IPS-18c (cell line): ENCODE measurements around the gene SLC35F4.

Source experiments
- H3K4me3 ChIP-seq: 2 replicates; pipeline ENCODE4 v1.7.0; 2013; ENCODE audit warnings: low read depth, mild to moderate bottlenecking, low read length, moderate library complexity; ENCODE audit not compliant: insufficient read depth
- H3K9me3 ChIP-seq: one replicate; pipeline ENCODE4 v1.6.1; 2013; ENCODE audit warnings: mild to moderate bottlenecking, low read length, moderate library complexity; ENCODE audit not compliant: control insufficient read depth, insufficient read depth

SLC35F4 gene

GRCh38 chr14:57823015-57823660 is 42.8 kb downstream of the SLC35F4 start:
- H3K9me3 ChIP-seq = no peaks in the 10 kb centered on the region
- H3K4me3 ChIP-seq = no peak overlapping the region

GRCh38 chr14:57822081-57822480 is 43.8 kb downstream of the SLC35F4 start:
- Histone ChIP-seq H3K9me3 (no peaks in the 10 kb centered on the region), H3K4me3 (no peak overlapping the region)

DNA sequence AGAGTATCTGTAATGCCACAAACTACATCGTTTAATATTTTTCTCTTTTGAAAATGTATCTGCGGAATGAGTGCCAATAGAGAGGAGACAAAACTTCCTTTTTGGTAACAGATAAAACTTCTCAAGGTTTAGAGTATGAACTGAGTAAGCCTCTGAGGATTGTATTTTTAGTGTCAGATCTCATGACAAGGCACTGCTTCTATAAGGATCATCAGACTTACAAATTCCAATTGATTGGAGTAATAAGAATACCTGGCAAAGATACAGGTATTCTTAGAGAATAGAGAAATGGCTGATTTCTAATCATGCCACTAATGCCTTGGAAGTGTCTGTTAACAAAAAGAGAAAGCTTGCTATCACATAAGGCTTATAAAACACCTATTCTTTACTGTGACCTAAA is 45.3 kb downstream of the SLC35F4 start:
- no peak overlapping the region for H3K4me3 ChIP-seq
- no peaks in the 10 kb centered on the region for H3K9me3 ChIP-seq

DNA sequence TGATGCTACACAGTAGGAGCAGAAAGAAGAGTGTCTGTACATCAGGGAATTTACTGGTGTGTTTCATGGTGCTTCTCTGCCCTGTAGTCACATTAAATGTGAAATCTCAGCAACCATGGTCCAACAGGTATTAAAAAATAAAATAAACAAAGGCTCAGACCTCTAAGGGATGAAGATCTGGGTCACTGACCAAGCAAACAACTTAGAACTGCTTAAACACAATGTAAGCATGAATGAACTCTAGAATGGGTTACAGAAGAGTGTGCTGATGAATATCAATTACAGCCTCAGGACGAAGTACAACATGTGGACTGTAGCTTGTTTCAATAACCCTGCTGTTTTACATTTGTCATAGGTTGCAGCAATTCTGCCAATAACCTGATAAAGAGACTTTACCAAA is 47.4 kb downstream of the SLC35F4 start:
- Histone ChIP-seq H3K9me3 (no peaks in the 10 kb centered on the region), H3K4me3 (no peak overlapping the region)

GRCh38 chr14:57816568-57817284 is 49.2 kb downstream of the SLC35F4 start:
- Histone ChIP-seq H3K9me3 (no peaks in the 10 kb centered on the region), H3K4me3 (no peak overlapping the region)

GRCh38 chr14:57814726-57815125 is 51.2 kb downstream of the SLC35F4 start:
- Histone ChIP-seq H3K9me3 (no peaks in the 10 kb centered on the region), H3K4me3 (no peak overlapping the region)

DNA sequence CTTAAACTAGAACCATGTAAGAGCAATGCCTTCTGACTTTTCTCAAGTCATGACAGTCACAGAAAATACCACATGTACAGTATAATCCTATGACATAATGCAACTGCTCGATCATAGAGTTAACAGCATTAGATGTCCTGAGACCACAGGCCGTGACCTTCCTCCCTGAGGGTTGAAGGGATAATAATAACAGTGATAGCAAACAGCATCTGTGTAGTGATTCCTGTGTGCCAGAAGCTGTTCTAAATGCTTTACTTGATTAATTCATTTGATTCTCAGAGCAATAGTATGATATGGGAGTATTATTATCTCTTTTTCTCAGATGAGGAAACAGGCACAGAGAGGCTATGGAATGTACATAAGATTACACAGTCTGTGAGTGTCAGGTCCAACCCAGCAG is 53.2 kb downstream of the SLC35F4 start:
- H3K4me3 ChIP-seq = no peak overlapping the region
- H3K9me3 ChIP-seq = no peaks in the 10 kb centered on the region

- Histone ChIP-seq H3K4me3 (no peak overlapping the region), H3K9me3 (no peaks in the 10 kb centered on the region)
These were observed 53.8 kb downstream of the SLC35F4 start for GRCh38 chr14:57811998-57812546.

GRCh38 chr14:57809808-57810207 is 56.1 kb downstream of the SLC35F4 start:
- H3K4me3 ChIP-seq = no peak overlapping the region
- H3K9me3 ChIP-seq = no peaks in the 10 kb centered on the region

DNA sequence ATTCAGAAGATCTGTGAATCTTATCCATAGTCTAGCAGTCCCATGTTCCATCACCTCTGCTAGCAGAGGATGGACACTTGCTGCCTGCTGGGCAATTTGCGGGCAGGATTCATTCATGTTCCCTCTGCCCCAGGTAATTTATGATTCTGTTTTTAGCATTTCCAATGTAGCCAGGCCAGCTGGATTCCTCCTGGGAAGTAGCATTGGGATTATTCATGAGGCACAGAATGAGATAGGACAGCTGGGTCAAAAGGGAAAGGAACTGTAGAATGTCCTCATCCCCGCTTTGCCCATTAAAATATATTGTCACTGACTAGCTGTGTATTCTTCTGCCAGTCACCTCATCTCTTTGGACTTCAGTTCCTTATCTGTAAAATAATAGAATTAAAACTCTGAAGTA is 68.7 kb downstream of the SLC35F4 start:
- Histone ChIP-seq H3K4me3 (no peak overlapping the region), H3K9me3 (no peaks in the 10 kb centered on the region)

GRCh38 chr14:57796556-57796955 is 69.3 kb downstream of the SLC35F4 start:
- no peaks in the 10 kb centered on the region for H3K9me3 ChIP-seq
- H3K4me3 ChIP-seq = no peak overlapping the region

GRCh38 chr14:57785058-57785457 is 80.8 kb downstream of the SLC35F4 start:
- Histone ChIP-seq H3K9me3 (no peaks in the 10 kb centered on the region), H3K4me3 (no peak overlapping the region)

GRCh38 chr14:57771801-57772200 is 94.1 kb downstream of the SLC35F4 start:
- Histone ChIP-seq H3K9me3 (no peaks in the 10 kb centered on the region), H3K4me3 (no peak overlapping the region)

- H3K9me3 ChIP-seq = no peaks in the 10 kb centered on the region
- H3K4me3 ChIP-seq = no peak overlapping the region
These were observed 95.9 kb downstream of the SLC35F4 start for GRCh38 chr14:57769863-57770523.

DNA sequence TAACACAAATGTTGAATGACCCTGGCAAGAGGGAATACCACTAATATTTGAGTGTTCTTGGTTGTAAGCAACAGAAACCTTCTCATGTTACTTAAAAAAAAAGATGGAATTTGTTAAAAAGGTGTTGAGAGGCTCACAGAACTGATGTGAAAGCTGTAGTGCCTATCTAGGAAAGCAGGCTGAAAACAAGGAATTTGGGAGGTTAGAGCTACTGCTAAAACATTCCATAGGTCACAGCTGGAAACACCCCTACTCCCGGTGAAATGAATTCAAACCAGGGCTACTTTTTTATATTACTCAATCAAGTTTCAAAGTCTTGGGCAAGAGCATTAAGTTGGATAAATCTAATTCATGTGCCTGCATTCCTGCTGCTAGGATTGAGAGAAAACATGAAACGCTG is 104.1 kb downstream of the SLC35F4 start:
- H3K9me3 ChIP-seq = no peaks in the 10 kb centered on the region
- no peak overlapping the region for H3K4me3 ChIP-seq

DNA sequence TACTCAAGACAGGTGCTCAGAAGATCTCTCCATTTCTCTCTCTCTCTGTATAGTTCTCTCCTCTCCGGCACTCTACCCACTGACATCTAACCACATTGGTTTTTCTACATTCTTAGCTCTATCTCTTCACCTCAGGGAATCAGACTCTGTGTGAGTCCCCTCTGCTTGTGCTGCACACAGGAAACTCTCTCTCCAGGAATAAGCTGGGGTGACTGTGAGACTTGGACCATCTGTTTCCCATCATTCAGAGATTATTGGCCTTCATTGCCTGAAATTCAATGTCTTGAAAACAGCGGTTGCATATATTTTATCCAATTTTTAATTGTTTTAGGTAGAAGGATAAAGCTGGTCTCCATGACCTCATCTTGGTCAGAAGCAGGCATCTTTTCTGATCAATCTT is 105.0 kb downstream of the SLC35F4 start:
- Histone ChIP-seq H3K9me3 (no peaks in the 10 kb centered on the region), H3K4me3 (no peak overlapping the region)

DNA sequence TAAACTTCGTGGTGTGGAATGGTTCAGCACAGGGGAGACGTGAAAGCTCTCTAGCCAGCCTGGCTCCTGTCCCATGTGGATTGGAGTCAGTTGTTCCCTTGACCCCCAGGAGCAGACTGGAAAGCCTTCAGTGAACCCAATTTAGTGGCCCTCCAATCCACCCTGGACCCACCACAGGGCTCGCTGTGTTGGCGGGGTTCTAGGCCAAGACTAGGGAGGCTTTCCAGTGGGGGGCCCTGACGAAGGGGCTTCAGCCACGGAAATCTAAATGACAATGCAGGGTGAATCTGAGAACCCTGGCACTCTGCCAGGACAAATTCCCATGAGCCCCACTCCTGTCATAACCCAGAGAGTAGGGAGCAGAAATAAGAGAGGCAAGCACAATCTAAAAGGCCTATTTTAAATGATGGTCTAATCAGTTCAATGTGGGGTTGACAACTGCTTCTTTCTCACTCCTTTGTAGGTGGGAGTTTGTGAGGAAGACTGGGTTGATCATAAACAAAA is 110.8 kb downstream of the SLC35F4 start:
- H3K9me3 ChIP-seq = no peaks in the 10 kb centered on the region
- H3K4me3 ChIP-seq = no peak overlapping the region

DNA sequence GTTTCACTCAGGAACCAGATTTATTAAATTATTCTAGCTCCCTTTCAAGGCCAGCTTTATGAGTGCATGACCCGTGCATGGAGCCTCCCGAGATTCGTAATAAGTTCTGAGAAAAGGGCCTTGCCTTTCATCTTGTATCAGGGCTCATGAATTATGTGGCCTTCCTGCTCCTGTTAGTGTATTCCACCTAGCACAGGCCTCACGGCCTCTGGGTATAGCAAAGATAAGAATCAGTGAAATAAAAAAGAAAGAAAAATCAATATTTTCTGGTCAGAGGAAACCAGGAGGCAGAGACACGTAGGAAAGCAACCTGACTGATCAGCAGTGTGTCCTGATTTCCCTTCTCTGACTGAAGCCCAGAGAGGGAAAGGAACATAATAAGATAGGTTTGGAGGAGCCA is 111.4 kb downstream of the SLC35F4 start:
- H3K4me3 ChIP-seq = no peak overlapping the region
- no peaks in the 10 kb centered on the region for H3K9me3 ChIP-seq
